GM15510 (cell line): ENCODE data around the gene WNT2B.

Experiments used
- POLR2A ChIP-seq: IDR thresholded peaks from 3 replicates; pipeline ENCODE4 v1.6.1; 2011; ENCODE audit warnings: borderline replicate concordance; ENCODE audit not compliant: insufficient read length; ENCODE audit errors: extremely low read depth

WNT2B gene

DNA sequence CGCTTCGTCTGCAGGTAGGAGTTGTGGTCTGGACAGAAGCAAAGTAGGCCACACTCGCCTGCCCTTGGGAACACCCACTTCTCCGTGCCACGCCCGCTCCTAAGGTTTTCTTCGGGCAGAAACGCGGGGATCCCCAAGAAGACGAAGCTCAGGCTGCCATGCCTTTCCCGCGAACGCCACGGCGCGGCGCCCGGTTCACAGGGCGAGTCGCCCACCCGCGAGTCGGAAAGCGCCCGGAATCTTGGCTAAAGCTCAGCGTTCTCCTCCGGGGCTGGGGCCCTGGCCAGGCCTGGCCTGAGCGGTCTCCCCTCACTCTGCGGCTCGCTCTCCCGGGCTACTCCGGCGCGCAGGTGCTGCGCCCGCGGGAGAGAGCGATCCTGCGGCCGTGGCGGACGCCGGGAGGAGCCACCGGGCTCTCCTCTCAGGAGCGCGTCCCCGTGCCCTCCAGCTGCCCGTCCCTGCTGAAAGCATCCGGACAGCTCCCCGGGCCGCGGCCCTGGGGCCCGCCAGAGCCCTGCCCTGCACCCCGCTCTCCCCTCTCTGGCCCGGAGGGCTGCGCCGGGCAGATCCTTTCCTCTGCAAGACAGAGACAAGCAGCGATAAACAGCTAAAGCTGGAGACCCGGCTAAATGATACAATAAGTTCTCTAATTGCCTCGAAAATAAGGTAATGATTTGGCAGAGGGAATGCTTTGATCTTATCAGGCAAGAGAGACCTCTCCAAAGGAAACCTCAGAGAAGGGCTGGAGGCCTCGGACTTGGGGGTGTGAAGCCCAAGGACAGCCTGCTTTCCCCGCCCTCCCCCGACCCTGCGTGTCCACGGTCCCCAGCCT, 6.7 kb upstream of the WNT2B start:
- no peak for TF ChIP-seq POLR2A

DNA sequence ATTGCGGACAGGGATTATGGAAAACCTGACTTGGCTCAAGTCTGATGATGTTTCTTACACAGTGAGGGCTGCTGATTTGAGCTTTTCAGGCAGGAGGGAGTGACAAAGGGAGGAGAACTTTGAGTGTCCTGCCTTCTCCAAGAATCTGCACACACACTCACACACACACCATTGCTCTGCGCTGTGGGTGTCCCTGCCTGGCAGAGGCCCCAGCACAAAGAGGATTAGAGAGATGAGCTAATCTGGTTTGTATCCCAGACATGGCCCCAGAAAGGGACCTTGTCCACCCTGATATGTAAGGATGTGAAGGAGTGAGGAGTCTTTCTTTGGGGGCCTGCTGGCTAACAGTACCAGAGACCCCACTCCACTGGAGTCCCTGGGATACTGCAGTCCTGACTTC, 5.9 kb upstream of the WNT2B start:
- TF ChIP-seq POLR2A, result no peak

- TF ChIP-seq POLR2A, result no peak
Measured at GRCh38 chr1:112504001-112504660, 4.6 kb upstream of the WNT2B start.

- TF ChIP-seq POLR2A, result no peak
Measured at GRCh38 chr1:112504661-112505399, 3.9 kb upstream of the WNT2B start.

DNA sequence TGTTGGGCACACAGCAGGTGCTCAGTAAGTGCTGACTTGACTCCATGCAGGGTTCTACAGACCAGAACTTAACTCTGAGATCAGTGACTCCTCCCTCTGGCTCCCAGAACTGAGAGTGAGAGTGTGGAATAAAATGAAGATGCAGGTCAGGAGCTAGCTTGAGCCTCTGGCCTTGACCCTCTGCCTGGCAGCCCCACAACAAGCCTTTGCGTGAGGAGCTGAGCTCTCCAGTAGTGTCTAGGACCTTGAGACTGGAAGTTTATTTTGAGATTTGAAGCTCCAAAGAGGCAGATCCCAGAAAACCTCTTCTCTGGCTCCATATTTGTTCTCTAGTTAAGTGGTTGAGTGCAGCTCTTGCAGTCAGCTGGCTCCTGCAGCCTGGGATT, 3.4 kb upstream of the WNT2B start:
- TF ChIP-seq POLR2A, result no peak

- no peak for TF ChIP-seq POLR2A
Measured at GRCh38 chr1:112505878-112506277, 2.9 kb upstream of the WNT2B start.

DNA sequence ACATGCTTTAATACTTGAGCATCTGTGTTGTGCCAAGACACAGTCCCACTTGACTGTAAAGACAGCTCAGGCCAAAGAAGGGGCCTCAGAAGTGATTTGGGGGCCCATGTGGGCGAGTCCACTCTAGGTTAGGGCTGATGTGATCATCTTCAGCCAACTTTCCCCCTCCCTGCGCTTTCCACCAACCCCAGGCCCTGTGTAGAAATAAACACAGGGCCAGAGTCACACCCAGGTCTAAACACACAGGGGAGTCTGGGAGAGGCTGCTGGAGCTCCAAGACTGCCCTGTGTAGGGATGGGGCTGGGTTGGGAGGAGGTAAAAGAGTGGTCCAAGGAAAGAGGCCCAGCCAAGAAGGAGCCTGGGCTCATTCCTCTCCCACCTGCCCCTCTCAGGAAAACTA, 2.5 kb upstream of the WNT2B start:
- TF ChIP-seq POLR2A, result no peak

DNA sequence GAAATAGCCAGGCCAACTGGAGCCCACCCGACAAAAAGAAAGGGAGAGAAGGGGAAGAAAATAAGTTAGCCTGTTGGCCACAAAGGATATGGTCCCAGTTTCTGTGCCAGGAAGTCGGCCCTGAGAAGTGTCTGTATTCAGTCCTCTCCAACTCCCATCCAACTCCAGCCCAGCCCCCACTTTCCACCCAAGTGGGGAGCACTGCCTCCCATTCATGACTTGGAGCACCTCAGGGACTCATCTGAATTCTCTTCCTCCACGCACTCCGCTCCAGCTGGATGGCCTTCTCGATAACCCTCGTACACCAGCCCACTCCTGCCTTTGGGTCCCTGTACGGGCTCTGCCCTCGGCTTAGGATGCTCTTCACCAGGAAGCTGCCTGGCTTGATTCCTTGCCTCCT, 2.0 kb upstream of the WNT2B start:
- TF ChIP-seq POLR2A, result no peak

DNA sequence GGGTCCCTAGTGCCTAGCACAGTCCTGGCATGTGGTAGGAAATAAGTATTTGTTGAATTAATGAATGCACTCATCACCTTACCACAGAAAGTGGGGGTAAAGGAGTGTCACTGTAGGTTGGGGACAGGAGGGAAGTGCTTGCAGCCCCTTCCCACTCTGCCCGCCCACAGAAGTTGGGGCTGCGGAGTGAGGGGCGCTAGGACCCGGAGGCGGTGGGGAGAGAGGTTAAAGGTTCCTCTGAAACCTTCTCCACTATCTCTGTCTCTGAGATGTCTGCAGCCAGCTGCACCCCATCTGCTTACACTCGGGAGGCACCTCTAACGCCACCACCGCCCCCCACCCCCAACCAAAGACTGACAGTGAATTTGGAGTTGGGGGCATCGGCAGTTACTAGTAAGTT, 1.4 kb upstream of the WNT2B start:
- TF ChIP-seq POLR2A, result no peak

DNA sequence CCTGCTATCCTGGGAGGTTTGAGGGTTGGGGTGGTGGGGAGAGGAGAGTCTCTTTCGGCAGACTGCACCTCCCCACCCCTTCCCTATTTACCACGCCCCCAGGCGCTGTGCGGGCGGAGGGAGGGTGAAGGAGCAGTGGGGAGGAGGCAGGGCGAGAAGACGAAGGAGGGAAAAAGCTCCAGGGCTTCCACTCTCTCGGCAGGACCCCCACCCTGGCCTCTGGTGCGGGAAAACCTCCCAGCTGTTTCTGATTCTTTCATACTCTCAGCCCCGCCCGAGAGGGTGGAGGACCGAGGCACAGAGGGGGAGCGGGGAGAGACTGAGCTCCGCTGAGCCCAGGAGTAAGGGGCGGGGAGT, 866 bp upstream of the WNT2B start:
- no peak for TF ChIP-seq POLR2A

GRCh38 chr1:112509005-112509659, 367 bp downstream of the WNT2B start:
- TF ChIP-seq POLR2A, result no peak

DNA sequence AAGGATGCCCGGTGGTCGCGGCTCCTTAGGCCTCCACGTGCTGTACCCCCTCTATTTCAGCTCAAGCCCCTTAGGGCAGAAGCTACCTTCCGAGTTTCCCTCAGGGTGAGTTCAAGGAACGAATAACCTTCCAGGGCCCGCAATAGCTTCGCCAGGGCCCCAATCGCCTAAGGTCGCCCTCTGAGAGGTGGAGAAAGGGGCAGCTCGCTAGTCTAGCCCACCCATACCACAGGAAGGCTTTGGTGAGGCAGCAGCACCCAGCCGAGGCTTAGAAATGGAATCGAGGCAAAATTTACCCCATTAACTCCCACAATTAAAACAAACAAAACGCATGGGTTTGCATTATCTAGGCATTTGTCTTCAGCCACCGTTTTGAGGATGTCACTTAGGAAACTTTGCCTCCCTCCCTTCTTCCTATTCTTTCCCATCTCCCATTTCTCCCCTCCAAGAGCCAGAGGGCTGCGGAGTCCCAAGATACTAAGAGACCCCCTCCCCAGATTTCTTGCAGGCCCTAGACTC, 954 bp downstream of the WNT2B start:
- no peak for TF ChIP-seq POLR2A

- no peak for TF ChIP-seq POLR2A
Measured at GRCh38 chr1:112510340-112510739, 1.6 kb downstream of the WNT2B start.

GRCh38 chr1:112511897-112512296, 3.1 kb downstream of the WNT2B start:
- TF ChIP-seq POLR2A, result no peak

- TF ChIP-seq POLR2A, result no peak
Measured at GRCh38 chr1:112513112-112513870, 4.5 kb downstream of the WNT2B start.

- no peak for TF ChIP-seq POLR2A
Measured at GRCh38 chr1:112514901-112515300, 6.1 kb downstream of the WNT2B start.
